Measurements from ENCODE around the gene NKX1-2.

Gene NKX1-2

DNA sequence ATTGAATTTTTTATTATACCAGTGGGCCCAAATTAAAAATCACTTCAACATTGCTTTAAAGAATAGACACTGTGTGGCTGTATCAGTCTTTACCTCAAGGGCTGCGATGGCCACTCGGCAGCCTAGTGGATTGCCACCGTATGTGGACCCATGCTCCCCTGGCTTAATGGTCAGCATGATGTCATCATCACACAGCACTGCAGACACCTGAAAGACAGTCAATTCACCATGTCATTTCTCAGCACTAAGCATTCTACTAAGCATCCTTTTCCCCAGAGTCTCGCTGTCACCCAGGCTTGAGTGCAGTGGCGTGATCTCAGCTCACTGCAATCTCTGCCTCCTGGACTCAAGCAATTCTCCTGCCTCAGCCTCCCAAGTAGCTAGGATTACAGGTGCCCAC, 48.2 kb downstream of the NKX1-2 start:
- H3K9me3 ChIP-seq (ENCODE audit: control insufficient read depth, insufficient read depth, low read length): no peaks in the 10 kb centered on the region
- H3K4me1 ChIP-seq (ENCODE audit: control insufficient read depth, insufficient read depth, low read length): no peaks in the 10 kb centered on the region
- H3K27me3 ChIP-seq (ENCODE audit: control insufficient read depth, insufficient read depth, low read length): no peaks in the 10 kb centered on the region
- H3K36me3 ChIP-seq (ENCODE audit: control insufficient read depth, insufficient read depth, low read length): peaks cover 15% of the 10 kb centered on the region
- H3K4me3 ChIP-seq (ENCODE audit: low read depth, low read length): no peak overlapping the region
- no peak overlapping the region for H3K9ac ChIP-seq (ENCODE audit: low read depth, low read length)
